RPMI7951 (cell line): ENCODE measurements around the gene ADGRB3. TPM values are rescaled to one million over a fixed set of nuclear protein-coding genes. Genes with fewer than 3 reads are reported as not detected.
"Not testable (repeated sequence)": the region's sequence is repeated elsewhere in the genome, so short reads cannot be mapped to it uniquely, and the experiment has no call there.

Experiments used
- DNase-seq: peaks from one replicate; pipeline ENCODE4 v3.0.0-alpha.2; 2012; ENCODE audit warnings: low read depth
- total RNA-seq: library from RNA; depleted of rRNA; stranded (reverse); fragments of >200 nt; shearing (Covaris generic); gene quantifications from 2 replicates; pipeline ENCODE4 v1.2.3, GENCODE V29; 2014

Gene ADGRB3
- total RNA-seq, 1 experiment from 2014 or later: not detected

DNA sequence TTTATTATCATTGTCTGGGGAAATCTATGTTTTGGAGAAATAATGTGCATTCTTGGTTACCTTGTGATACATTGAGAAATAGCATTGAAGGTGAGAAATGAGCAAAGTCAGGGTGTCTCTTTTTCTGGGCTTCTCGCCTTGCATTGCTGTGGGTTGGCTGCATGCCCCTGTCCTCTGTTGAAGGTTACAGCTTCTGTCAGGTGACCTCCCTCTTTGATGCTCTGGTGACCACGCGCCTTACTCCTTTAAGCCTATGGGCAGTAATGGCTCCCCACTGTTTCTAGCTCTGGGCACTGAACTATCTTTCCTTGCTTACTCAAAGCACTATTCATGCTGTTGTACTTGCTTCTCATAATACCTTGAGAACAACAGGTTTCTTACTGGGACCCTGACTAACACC lies 14.6 kb downstream of the ADGRB3 start:
- DNase-seq: no peak

DNA sequence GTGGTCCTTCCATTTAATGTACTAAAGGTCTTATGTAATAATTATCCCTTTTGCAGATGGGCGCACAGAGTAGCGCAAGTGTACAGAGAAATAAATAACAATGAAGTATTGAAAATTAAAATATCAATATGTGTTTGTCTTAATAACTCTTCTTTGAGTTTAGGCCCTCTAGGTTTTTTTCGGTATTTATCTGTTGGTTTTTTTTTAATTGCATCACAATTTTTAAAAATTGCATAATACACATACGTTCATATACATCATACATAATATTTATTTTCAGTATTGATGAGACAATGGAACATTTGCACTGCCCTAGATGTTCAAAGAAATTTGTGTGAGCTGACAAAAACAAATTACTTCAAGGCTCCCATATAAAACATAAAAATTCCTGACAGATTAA lies 15.1 kb downstream of the ADGRB3 start:
- DNase-seq: no peak

DNA sequence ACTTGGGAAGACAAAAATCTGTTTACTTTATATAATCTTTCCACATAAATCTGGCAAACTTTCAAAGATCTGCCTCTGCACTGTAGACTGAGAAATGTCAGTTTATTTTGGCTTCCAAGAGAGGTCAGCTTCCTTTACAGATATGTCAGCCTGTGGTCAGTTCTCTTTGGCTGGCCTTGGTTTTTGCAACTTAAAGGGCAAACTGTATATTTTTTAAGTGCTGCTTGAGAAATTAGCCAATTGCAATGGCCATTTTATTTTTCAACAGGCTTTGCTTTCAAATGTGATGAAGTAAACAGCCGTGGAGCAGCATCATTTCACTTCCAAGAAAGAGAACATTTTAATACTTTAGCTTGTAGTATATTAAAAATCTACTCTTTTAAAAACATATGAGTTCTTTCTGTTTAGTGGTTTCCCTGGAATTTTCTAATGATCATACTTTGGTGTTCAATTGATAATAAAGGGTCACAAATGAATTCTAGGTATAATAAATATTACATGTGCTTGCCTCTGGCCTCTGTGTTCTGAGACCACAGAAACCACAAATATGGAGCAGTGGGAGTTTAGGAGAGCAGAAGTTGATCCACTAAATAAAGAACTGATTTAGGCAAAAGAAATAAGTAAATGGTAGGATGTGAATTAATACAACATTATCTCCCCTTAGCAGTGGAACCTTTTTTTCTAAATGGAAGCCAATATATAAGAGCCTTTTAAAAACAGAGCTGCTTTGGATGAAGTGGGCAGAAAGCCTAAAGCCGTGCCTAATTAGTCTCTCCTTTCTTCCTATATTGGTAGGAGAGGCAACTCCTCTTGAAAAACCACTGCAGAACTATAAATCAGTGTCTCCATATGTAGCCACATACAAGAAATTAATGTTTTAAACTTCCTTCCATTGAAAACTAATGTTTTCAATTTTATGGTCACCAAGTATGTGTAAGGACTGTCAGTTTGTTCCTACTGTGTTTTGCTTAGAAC lies 16.2 kb downstream of the ADGRB3 start:
- no peak for DNase-seq

DNA sequence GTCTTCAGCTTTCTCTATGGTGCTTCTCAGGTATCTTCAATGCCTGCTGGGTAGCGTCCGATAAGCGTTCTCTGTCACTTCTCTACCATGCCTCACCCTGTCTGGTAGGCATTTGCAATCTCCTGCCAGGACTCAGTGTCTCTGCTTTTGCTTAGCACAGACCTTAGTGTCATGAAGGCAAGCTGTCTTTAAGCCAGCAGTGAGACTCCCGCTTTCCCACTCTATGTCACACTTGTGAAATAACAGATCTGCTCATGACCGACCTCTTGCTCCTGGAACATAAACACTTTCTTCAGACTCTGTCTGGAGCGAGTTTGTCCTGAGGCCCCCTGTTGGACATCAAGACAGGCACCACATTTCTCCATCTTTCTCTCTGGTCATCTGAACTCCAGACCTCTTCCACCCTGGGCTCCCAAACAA lies 17.0 kb downstream of the ADGRB3 start:
- DNase-seq: no peak

DNA sequence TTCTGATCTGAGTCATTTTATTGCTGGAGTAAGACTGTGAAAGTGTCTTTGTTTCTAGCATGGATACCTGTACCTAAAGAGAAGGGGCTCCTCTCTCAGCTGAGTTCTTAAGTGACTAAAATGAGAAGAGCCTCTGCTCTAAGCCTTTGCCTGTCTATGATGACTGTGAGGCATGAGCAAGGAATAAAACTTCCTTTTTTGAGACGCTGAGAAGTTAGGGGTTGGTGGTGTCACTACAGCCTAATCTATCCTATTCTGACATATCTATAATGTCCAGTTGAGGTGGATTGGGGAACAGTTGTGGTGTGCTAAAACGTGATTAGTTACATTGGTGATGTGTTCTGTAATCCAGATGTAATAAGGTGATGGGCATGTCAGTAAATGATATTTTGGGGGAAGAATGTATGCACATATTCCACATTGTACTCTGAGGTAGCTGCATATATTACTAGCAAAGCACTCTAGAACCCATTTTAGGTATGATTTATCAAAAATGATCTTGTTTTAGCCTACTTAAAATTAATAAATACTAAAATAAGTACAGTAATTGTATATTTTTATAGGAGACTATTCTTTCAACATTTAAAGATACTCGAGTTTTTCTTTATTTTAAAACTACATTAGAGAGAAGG lies 18.1 kb downstream of the ADGRB3 start:
- no peak for DNase-seq

DNA sequence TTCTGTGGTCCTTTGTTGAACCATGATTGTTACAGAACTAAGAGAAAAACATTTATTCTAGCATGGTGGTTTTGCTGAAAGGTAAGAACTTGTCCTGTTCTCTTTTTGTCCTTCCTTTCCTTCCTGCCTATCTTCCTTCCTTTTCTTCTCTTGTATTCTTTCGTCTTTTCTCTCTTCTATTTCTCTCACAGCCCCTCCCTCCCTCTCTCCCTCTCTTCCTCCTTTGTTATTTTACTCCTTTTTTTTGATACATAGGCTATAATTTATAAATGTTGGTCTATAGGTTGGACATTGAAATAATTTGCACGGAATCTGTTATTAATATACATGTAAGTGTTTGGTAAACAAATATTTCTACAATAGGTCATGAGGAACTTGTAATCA lies 18.6 kb downstream of the ADGRB3 start:
- DNase-seq: no peak

DNA sequence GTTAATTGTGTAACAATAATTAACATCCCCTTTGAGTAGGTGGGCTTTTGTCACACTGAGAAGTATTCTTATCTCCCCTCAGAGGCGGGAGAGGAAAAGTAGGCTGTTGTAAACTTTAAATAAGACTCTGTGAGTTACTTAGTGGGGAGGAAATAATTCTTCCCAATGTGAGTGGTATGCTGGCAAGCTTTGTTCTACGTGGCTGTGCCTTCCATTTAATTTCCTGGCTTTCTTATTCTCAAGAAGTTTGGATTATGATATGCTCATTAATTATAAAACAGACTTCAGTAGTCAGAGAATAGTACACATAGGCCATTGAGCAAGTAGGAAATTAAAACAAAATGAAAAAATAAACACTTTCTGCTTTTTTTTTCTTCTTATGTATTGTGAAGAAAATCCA lies 19.1 kb downstream of the ADGRB3 start:
- DNase-seq: no peak

DNA sequence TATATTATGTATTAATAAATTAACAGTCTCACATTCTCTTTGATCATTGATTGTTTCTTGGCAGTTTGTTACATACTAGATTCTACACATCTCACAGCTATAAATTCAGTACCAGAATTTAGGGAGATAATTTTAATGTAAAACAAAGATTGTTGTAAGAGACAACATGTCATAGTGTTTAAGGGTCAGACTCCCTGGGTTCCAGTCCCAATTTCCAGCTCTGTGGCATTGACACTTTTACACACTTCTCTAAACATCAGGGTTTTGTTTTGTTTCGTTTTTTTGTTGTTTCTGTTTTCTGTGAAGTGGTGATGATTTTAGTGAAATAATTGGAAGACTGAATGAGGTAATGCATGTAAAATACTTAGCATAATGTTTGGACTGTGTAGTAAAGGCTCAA lies 19.9 kb downstream of the ADGRB3 start:
- DNase-seq: no peak

DNA sequence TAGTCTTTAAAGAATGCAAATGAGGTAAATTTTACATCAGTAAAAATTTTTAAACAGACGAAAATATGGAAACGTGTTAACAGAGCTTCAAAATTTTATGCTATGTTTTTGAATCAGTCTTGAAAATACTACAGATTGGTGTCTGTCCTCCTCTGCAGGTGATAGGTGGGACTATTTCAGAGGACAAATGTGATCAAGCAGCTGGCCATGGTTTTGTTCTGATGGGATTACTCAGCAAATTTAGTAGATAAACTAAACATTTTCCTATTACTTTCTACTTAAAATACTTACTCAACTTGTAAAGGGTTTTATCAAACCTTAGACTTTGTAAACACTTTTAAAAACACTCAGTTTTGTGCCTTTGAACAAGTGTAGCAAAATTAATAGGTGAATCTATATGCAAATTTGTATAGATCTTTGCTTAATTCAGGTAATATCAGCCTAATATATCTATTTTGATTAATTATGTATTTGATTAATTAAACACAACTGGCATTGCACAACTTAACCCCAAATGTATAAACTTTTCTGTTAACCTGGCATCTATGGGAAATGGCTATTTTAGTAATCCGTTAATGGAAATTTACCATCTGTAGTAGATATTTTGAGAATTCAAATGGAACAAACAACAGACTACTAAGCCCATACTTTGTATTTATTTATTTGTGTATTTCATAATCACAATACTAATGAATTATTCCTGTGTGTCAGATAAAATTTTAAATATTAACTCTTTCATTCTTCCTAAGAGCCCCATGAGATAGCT lies 22.5 kb downstream of the ADGRB3 start:
- no peak for DNase-seq

DNA sequence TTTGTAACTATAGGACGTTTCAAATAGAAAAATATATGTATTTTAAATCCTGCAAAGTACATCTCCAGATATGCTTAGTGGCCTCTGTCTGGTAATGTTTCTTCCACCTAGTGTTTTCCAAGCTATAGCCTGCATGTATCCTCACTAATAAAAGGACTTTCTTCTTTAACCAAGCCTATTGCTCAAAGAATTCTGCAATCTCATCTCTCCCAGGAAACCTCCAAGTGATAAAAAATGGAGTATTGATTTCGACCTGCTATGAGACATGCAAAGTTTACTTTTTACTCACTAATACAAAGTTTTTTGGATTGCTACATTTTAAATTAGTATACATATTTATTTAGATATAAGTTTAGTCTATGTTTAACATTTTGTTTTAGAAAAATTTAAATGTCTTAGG lies 23.3 kb downstream of the ADGRB3 start:
- DNase-seq: no peak

DNA sequence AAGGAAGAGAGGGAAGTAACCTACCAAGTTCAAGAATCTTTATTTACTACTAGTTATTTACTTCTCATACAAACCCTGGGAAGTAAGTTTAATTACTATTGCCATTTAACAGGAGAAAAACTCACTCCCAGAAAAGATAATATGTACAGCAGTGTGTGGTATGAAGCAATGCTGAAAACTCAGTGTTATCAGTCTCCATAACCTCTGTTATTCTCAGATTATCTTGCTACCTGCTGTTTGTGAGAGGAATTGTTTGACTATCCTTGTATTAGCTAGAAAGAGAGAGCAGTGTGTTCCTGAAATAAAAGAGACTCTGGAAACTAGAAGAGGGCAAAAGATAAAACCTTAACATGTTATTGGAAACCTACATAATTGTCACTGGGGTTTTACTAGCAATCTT lies 38.2 kb downstream of the ADGRB3 start:
- DNase-seq: no peak

DNA sequence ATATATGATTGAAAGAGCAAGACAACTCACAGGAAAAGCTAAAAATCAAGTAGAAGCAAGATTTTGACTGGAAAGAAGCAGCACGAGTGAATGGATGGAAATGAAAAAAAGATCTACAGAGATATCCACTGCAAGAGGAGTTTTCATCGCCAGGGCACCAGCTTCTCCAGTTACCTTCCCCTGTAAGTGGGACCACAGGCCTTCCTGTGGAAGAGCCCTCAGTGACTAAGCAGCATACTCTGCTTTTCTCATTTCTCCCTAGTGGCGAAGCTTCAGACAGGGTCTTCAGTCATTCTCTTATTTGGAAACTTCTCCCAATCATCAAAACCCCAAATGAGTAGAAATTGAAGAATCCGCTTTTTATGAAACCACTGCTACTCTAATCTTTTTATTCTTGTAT lies 40.5 kb downstream of the ADGRB3 start:
- no peak for DNase-seq

DNA sequence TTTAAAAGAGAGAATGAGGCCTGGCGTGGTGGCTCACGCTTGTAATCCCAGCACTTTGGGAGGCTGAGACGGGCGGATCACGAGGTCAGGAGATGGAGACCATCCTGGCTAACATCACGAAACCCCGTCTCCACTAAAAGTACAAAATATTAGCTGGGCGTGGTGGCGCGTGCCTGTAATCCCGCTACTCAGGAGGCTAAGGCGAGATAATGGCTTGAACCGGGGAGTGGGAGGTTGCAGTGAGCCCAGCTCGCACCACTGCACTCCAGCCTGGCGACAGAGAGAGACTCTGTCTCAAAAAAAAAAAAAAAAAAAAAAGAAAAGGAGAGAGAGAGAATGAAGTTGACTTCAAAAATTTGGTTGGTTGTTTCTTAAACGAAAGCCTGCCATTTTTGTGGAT lies 41.0 kb downstream of the ADGRB3 start:
- DNase-seq: not testable (repeated sequence)

DNA sequence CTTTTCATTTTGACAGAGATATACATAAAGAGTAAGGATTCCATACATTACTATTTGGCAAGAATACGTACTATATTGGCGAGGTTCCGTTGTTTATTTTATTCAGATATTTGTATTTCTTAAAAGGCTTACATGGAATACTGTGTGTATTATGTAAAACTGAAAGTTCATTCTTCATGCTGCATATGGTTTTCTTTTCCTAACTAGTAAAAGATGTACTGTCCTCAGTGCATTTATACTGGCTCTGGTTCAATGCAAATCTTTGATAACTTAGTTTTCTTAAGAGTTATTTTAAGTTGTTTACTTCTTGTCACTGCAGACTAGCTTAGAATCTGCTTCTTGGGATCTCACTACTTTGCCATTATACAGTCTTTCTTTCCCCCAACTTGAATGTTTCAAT lies 42.0 kb downstream of the ADGRB3 start:
- DNase-seq: no peak

DNA sequence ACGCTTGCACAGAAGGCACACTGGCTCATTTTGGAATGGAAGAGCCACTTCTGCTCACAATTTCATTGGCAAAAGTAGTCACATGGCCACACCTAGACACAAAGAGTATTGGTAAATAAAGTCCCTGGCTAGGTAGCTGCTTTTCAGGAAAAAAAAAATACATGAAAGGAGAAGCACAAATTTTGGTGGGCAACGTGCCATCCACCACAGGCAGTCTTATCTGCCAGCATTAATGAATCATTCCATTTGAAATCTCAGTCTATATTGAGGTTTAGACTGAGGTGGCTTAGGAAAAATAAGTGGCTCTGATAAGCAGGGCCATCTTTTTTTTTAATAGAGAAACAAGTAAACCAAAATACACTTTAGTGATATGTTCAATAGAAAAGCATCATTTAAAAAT lies 44.3 kb downstream of the ADGRB3 start:
- DNase-seq: no peak

DNA sequence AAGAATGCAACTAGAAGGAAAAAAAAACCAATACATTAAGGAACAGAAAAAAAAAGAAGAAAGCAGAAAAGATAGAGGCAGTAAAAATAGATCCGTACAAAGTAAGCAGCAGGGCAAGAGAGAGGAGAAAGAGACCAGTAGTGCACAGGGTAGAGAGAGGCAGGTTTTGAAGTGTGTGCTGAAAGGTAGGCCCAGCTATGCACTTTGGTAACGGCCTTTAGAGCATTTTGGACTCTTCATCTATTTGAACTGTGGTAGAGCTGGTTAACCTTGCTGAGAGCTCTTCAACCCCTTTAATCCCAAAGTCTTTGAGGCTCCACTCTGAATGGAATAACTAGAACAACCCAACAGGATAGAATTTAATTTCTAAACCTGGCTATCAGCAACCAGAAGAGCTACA lies 45.2 kb downstream of the ADGRB3 start:
- DNase-seq: no peak

DNA sequence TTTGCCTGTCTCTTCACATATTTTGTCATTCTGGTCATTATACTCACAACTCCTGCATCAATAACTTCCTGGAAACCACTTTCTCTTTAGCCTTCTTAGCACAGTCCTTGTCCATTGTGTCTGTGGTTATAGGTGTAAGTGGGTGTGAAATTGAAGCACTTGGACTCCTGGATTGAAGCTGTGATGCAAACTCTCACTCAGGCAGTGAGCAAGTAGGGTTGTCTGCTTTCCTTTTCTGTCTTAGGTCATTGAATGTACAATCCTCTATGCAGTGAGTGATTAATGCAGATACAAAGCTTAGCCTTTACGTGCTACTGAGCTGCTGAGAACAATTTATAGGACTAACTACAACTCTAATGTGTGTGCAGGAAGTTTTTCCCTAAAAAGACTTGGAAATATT lies 54.8 kb downstream of the ADGRB3 start:
- DNase-seq: no peak

DNA sequence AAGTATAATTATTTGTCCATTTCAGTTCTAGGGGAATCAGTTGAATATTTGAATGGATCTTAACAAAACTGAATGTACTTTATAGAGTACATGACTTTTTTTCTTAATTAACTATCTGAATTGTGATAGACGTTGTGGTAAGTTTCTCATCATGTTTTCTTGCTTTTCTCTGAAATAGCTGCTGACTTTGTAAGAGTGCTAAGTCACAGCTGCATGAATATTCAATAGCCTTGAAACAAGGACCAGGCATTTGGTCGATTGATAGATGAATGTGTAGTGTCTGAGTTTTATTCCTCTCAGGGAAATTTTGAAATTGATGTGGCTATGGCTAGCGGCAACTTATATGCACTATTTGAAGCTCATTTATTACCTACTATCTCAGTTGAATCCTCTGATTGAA lies 56.0 kb downstream of the ADGRB3 start:
- no peak for DNase-seq

DNA sequence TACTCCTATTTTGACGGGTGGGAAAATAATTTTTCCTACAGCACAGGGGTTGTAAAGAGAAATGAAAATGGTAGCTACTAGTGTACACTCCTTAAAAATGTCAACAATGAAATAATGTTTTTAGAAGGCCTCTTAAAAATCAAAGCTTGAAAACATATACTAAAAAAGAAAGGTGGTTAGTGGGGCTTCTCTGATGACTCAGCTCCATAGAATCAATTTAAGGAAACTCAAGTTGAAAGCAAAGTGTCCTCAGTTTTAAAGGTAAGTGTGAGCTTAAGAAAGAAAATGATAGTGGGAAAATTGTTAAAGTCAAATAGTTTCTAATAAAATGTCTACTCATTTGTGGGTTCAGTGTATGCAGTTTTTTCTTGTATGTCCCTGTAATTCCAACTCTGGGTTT lies 58.2 kb downstream of the ADGRB3 start:
- no peak for DNase-seq

DNA sequence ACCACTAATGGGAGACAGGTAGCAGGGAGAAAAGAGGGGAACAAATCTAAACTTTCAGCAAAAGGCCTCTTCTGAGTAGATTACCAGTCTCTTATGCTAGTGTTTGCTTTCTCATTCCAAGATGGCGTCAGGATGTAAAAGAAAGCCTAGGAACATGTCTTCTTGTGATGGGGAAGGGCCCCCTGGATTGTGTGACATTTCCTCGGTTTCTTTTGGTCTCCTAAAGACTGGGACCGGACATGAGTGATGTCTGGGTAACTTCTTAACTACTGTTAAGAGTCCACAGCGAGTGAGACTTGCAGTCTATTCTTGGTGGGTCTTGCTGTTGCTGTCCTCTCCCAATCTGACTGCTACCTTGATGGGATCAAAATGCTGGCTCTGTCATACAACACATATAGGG lies 60.3 kb downstream of the ADGRB3 start:
- no peak for DNase-seq

DNA sequence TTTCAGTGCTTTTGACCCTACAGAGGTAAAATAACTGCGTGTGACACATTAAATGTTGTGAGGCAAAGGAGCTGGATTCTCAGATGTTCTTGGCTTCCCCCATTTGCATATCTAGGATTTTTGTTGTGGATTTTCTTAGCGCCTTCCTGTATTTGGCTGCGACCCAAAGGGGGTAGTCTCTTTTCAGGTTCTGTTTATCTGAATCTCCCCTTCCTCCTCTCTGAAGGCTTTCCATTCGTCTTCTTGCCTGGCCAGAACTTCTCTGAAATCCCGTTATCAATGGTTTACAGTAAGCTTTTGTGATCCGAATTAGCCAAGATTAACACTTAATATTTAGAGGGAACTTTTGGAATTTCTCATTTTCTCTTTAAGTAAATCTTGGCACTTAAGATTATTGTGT lies 60.8 kb downstream of the ADGRB3 start:
- no peak for DNase-seq

DNA sequence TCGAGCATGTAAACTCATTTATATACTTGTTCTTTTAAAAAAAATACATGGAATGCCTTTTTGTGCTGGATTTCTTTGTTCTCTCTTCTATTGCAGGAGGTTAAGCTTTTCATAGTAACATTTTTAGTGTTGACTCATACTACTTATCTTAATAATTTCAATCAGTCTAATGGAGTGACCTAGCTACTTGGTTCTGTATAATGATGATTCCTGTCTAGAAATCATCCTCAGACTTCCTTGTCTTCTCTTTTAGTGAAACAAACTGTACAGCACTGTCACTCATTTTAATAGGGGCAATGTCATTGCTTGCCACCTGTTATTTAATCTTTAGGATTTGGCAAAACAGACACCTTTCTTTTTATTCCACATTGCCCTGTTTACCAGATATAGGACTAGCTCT lies 62.3 kb downstream of the ADGRB3 start:
- no peak for DNase-seq

DNA sequence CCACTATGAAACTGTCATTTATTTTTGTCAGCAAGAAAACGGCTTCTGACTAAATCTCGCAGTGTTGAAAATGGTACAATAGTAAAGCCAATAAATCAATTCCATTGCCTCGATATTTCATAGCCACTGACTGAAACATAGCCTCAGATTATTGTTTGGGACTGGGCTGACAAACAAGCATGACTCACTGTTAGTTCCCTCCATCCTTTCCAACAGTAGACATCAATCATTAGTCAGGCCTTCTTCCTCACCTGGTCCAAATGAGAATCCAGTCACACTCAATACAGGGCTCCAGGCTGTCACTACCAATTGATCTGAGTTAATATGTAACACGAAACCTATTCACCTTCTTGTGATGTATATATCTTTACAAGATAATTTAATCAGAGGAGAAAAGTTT lies 66.1 kb downstream of the ADGRB3 start:
- no peak for DNase-seq
